Measurements from ENCODE around the gene TBC1D24.

Gene TBC1D24

DNA sequence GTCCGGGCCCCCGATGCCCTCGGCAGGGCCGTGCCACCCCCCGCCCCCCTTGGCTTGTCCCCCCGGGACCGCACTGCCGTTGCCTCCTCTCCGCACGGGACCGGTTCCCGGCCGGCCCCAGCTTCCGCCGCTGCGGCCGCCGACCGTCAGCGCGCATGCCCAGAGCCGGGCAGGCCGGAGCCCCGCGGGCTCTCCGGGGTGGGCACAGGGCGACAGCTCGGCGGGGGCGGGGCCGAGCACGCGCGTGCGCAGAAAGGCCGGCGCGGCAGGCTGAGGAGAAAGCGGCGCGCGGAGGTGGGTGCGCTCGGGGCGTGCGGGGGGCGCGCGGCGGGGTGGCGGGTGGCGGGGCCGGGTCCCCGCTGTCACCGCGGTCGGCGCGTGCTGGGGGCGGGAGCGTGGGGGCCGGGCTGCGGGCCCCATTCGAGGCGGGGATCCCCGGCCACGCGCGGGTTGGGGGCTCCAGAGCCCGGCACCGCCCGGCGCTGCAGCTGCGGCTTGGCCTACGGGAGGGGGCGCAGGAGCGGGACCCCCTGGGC is at the start of gene TBC1D24:
TSS of gene TBC1D24 (plus strand) at position 251 of the 536 bp plus-strand sequence. CDS start 21,022 bp downstream, outside the sequence.
- Histone ChIP-seq H3K4me1 (ENCODE audit: low read length) (peaks cover 16% of the 10 kb centered on the region), H3K79me2 (ENCODE audit: low read length) (peaks cover 11% of the 10 kb centered on the region; the same call in 1 of the 2 replicates), H3K9me3 (ENCODE audit: insufficient read depth, low read length) (no peaks in the 10 kb centered on the region), H3K9ac (ENCODE audit: low read length) (peak within 1 kb of the TSS; percentile 98), H3K27me3 (ENCODE audit: low read depth, low read length) (peaks cover 11% of the 10 kb centered on the region), H3K36me3 (replicated peaks; ENCODE audit: low read depth, low read length) (no peaks in the 10 kb centered on the region), H3K4me2 (ENCODE audit: low read length) (peak within 1 kb of the TSS; percentile 93), H3K4me3 (ENCODE audit: low read length) (peak within 1 kb of the TSS; percentile 98), H2AFZ (ENCODE audit: low read depth, low read length) (peak within 1 kb of the TSS; percentile 58), H4K20me1 (ENCODE audit: insufficient read depth, low read length) (peaks cover 7% of the 10 kb centered on the region; the same call in 1 of the 2 replicates), H3K27ac (ENCODE audit: low read length) (peak within 1 kb of the TSS; percentile 63)
- TF ChIP-seq, protein P1, sequence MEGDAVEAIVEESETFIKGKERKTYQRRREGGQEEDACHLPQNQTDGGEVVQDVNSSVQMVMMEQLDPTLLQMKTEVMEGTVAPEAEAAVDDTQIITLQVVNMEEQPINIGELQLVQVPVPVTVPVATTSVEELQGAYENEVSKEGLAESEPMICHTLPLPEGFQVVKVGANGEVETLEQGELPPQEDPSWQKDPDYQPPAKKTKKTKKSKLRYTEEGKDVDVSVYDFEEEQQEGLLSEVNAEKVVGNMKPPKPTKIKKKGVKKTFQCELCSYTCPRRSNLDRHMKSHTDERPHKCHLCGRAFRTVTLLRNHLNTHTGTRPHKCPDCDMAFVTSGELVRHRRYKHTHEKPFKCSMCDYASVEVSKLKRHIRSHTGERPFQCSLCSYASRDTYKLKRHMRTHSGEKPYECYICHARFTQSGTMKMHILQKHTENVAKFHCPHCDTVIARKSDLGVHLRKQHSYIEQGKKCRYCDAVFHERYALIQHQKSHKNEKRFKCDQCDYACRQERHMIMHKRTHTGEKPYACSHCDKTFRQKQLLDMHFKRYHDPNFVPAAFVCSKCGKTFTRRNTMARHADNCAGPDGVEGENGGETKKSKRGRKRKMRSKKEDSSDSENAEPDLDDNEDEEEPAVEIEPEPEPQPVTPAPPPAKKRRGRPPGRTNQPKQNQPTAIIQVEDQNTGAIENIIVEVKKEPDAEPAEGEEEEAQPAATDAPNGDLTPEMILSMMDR (IDR thresholded peaks at IDR 0.05; ENCODE audit: low read depth, low read length), result no peak
- TF ChIP-seq EZH2phosphoT487 (IDR thresholded peaks at IDR 0.05; ENCODE audit: low read depth), result no peak

DNA sequence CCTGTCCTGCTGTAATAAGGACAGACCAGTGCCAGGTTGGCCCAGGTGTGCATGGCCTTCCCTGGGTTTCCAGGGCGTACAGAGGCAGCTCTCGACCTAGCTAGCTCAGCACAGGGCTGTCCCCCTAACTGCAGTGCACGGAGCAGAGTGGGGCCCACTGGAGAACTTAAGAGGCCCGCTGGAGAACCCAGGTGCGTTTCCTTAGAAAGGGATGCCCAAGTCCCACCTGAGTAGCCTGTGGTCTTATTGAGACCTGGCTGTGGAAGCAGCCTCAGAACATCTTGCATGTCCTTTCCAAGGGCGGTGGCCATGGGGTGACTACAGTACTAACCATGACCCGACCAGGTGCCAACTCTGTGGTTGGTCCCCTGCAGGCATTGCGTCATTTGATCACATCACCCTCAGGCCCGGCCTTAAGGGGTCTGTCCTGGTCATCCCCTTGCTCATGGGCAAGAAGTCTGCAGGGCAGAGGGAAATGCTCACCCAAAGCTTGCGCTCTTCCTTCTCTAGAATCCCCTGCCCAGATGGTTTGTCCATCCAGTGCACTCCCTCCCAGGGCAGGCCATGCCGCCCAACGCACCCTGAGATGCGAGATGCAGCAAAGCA is 49.0 kb upstream of the TBC1D24 start:
- H3K9ac ChIP-seq (ENCODE audit: low read length), result no peak overlapping the region
- peaks cover 10% of the 10 kb centered on the region for H4K20me1 ChIP-seq (ENCODE audit: insufficient read depth, low read length)
- no peak overlapping the region for H3K4me3 ChIP-seq (ENCODE audit: low read length)
- no peaks in the 10 kb centered on the region for H3K27me3 ChIP-seq (ENCODE audit: low read depth, low read length)
- peaks cover 16% of the 10 kb centered on the region for H3K79me2 ChIP-seq (ENCODE audit: low read length)
- H3K9me3 ChIP-seq (ENCODE audit: insufficient read depth, low read length), result no peaks in the 10 kb centered on the region
- no peak overlapping the region for H3K27ac ChIP-seq (ENCODE audit: low read length)
- peaks cover 26% of the 10 kb centered on the region for H3K4me1 ChIP-seq (ENCODE audit: low read length)
- peaks cover 5% of the 10 kb centered on the region for H3K36me3 ChIP-seq (replicated peaks; ENCODE audit: low read depth, low read length)
- H3K4me2 ChIP-seq (ENCODE audit: low read length), result no peak overlapping the region
- no peak overlapping the region for H2AFZ ChIP-seq (ENCODE audit: low read depth, low read length)
- TF ChIP-seq, protein P1 (IDR thresholded peaks at IDR 0.05; ENCODE audit: low read depth, low read length), result no peak
- no peak for TF ChIP-seq EZH2phosphoT487 (IDR thresholded peaks at IDR 0.05; ENCODE audit: low read depth)

DNA sequence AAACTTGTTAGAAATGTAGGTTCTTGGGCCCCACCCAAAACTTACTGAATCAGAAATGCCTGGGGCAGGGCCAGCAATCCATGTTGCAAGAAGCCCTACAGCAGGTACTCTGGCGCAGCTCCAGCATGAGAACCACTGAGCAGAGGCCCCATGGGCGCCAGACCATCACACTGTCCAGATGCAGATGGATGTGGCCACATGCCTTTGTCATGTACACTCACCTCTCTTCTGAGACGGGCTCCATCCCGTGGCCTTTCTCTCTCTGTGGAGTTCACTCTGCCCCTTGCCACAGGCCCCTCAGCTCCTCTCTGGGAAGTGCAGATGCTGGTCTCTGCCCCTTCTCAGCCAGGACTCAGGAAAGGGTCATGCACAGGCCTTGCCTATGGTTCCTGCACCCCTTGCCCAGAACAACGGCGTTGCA is 48.0 kb upstream of the TBC1D24 start:
- TF ChIP-seq EZH2phosphoT487 (IDR thresholded peaks at IDR 0.05; ENCODE audit: low read depth), result no peak
- TF ChIP-seq, protein P1 (IDR thresholded peaks at IDR 0.05; ENCODE audit: low read depth, low read length), result no peak
- Histone ChIP-seq H3K79me2 (ENCODE audit: low read length) (peaks cover 20% of the 10 kb centered on the region), H3K4me1 (ENCODE audit: low read length) (peaks cover 26% of the 10 kb centered on the region), H3K9me3 (ENCODE audit: insufficient read depth, low read length) (no peaks in the 10 kb centered on the region), H3K27ac (ENCODE audit: low read length) (no peak overlapping the region), H2AFZ (ENCODE audit: low read depth, low read length) (no peak overlapping the region), H3K9ac (ENCODE audit: low read length) (no peak overlapping the region), H3K4me3 (ENCODE audit: low read length) (no peak overlapping the region), H4K20me1 (ENCODE audit: insufficient read depth, low read length) (peaks cover 14% of the 10 kb centered on the region), H3K27me3 (ENCODE audit: low read depth, low read length) (no peaks in the 10 kb centered on the region), H3K36me3 (replicated peaks; ENCODE audit: low read depth, low read length) (peaks cover 9% of the 10 kb centered on the region), H3K4me2 (ENCODE audit: low read length) (no peak overlapping the region)

DNA sequence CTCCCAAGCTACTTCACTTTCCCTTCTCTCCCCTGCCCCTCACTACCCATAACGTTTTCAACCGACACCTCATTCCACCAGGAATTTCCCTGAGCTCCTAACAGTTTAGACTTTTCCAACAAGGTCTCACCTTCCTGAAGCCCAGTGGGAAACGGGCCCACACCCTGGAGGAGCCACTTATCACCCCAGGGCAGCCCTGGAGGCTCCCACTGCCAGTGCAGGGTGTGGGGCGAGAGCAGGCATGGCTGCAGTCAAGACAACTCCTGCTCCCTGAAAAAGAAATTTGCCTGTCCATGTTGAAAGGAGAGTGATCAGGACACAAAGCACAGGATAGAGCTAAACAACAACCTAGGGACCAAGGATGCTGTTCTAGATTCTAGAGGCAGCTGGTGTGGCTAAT is 47.4 kb upstream of the TBC1D24 start:
- Histone ChIP-seq H3K36me3 (replicated peaks; ENCODE audit: low read depth, low read length) (peaks cover 15% of the 10 kb centered on the region), H3K9me3 (ENCODE audit: insufficient read depth, low read length) (no peaks in the 10 kb centered on the region), H3K4me3 (ENCODE audit: low read length) (no peak overlapping the region), H3K27me3 (ENCODE audit: low read depth, low read length) (no peaks in the 10 kb centered on the region), H3K27ac (ENCODE audit: low read length) (no peak overlapping the region), H3K79me2 (ENCODE audit: low read length) (peaks cover 20% of the 10 kb centered on the region), H3K9ac (ENCODE audit: low read length) (peak overlapping the region; percentile 82; the same call in 1 of the 2 replicates), H3K4me1 (ENCODE audit: low read length) (peaks cover 23% of the 10 kb centered on the region), H2AFZ (ENCODE audit: low read depth, low read length) (no peak overlapping the region), H3K4me2 (ENCODE audit: low read length) (peak overlapping the region; percentile 97), H4K20me1 (ENCODE audit: insufficient read depth, low read length) (peaks cover 14% of the 10 kb centered on the region)
- TF ChIP-seq, protein P1 (IDR thresholded peaks at IDR 0.05; ENCODE audit: low read depth, low read length), result no peak
- no peak for TF ChIP-seq EZH2phosphoT487 (IDR thresholded peaks at IDR 0.05; ENCODE audit: low read depth)
